ENCODE measurements around the gene NLGN1.
"Not testable (repeated sequence)": the region's sequence is repeated elsewhere in the genome, so short reads cannot be mapped to it uniquely, and the experiment has no call there.

Gene NLGN1

GRCh38 chr3:173430576-173430975 is 33.0 kb downstream of the NLGN1 start:
- no peak for DNase-seq (ENCODE audit: low spot score)

DNA sequence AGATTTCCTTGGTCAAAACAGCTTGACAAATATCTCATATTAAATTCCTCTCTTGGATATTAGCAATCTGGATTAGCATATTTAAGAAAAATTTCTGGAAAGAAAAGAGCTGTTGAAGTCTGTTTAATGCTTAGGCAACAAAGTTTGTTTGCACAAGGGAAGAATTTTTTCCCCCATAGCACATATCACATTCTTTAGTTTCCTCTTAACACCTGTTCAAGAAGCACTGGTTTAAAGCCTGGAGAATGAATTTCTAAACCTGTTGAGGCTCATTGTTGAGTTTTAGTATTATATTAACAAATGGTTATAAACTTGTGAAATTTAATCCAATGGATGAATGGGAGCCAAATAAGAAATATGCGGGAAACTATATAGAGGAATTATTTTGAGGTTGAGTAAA is 41.5 kb downstream of the NLGN1 start:
- DNase-seq (ENCODE audit: low spot score): no peak

GRCh38 chr3:173440514-173440913 is 43.0 kb downstream of the NLGN1 start:
- no peak for DNase-seq (ENCODE audit: low spot score)

DNA sequence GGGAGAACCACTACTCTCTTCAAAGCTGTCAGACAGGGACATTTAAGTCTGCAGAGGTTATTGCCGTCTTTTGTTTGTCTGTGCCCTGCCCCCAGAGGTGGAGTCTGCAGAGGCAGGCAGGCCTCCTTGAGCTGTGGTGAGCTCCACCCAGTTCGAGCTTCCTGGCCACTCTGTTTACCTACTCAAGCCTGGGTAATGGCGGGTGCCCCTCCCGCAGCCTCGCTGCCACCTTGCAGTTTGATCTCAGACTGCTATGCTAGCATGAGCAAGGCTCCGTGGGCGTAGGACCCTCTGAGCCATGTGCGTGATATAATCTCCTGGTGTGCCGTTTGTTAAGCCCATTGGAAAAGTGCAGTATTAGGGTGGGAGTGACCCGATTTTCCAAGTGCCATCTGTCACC is 54.0 kb downstream of the NLGN1 start:
- DNase-seq (ENCODE audit: low spot score): not testable (repeated sequence)

GRCh38 chr3:173463250-173463649 is 65.7 kb downstream of the NLGN1 start:
- DNase-seq (ENCODE audit: low spot score): no peak

DNA sequence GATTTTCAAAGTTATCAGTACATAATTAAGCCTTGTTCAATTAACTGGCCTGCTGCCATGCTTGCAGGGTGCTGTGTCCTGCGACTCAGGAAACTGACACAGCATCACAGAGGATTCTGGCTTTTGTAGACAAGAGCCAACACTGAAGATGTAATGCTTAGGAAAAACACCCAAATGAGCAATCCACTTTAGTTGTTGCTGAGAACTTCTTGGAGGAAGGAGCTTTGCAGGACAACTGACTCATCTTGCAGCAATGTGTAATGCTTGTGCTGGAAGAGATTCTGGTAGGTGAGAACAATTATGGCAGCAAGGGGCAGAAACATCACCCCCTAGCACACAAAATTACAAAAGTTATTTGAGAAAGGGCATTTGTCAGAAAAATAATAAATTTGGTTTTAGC is 67.6 kb downstream of the NLGN1 start:
- DNase-seq (ENCODE audit: low spot score): no peak

DNA sequence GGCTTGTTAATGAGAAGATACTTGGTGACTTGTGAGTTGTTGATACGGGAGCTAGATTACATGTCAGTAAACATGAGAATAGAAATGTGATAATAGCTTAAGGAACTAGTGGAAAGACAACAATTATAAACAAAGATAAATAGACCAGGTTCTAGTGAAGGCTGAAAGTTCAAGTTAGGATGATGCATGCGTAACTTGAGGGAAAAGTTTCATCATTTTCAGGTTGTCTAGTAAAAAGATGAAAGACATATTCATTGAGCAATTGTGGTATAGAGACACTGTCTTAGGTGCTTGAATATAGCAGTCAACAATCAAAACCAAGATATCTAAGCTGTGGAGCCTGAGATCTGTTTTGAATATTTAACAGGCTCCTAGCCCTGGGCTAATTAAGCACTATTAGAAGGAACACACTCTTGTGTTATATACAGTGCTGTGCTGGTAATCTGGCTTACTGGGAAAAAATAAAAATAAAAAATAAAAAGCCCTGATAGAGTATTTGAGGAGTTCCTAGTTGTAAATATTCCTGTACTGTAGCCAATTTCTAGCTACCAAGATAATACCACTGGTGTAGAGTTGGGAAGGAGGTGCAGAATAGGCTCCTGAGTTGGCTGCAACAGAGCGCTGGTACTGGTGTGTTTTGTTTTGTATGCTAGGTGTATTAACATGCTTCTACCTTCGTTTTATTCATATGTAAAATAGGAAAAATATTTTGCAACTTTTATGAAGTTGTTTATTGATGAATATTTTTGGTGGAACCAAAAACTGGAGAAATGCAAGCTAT is 68.5 kb downstream of the NLGN1 start:
- DNase-seq (ENCODE audit: low spot score): no peak

GRCh38 chr3:173467501-173467900 is 70.0 kb downstream of the NLGN1 start:
- DNase-seq (ENCODE audit: low spot score): no peak

- DNase-seq (ENCODE audit: low spot score): no peak
Observed at GRCh38 chr3:173473237-173473636, 75.7 kb downstream of the NLGN1 start.

- DNase-seq (ENCODE audit: low spot score): no peak
Observed at GRCh38 chr3:173479301-173479700, 81.8 kb downstream of the NLGN1 start.

DNA sequence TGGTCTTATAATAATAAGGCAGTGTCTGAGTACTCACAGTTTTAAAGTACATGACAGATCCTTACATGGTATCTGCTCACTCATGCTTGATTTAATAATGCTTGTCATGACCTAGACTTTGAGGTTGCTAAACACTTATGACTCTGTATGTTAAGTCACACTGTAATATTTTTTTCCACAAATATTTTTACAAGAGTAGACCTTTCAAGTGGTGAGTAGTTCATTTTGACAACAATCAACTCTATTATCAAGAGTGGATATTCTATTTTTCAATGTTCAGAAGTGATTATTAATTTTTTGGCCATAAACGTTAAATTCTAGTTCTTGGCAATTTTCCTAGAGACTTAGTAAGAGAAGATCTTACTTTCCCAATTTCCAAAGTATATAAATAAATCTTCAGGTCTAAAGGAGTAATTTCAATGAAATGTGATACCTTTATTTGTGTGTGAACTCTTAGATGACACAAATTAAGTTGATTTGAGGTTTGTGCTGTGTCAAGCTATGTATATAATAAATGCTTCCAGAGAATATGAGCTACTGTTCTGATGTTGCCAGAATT is 104.5 kb downstream of the NLGN1 start:
- DNase-seq (ENCODE audit: low spot score): no peak

DNA sequence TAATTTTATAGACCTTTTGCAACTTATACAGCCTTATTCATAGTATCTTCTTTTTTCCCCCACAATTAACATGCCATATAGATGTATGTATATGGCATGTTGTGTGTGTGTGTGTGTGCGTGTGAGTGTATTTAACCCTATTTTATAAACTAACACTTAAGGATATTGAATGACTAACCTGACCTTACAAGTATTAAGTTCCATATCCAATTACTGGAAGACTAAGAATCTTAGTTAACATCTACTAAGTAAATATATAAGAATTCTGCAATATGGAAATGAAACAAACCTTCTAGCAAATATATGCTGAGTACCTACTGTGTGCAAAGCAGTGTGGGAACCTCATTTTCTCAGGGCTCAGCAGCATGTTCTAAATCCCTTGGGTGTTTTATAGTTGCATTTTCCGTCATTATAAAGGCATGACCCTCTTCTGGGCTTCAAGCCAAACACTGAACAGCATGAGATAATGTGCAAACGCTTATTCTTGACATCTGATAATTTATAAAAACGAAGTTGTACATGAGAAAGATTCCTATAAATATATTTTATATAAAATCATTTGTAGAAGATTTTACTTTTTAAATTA is 105.5 kb downstream of the NLGN1 start:
- no peak for DNase-seq (ENCODE audit: low spot score)

DNA sequence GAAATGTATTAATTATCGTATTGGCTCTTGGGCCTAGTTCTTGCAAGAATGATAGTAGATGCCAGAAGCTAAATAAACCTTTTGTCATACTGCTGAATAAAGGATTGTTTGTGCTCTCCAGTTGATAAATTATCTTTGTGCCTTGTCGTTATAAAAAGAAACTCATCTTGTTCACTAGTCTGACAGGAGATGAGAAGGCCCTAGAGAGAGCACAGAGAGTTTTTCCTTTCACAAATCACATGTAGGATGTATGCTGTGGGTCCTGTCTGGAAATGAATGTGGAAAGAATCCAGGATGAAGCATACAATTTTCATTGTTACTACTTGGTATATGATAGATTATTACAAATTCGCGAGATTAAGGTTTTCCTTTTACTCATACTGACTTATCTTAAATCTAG is 113.0 kb downstream of the NLGN1 start:
- DNase-seq (ENCODE audit: low spot score): peak; percentile 79

- no peak for DNase-seq (ENCODE audit: low spot score)
Observed at GRCh38 chr3:173513123-173513522, 115.6 kb downstream of the NLGN1 start.

GRCh38 chr3:173529062-173529711 is 131.6 kb downstream of the NLGN1 start:
- no peak for DNase-seq (ENCODE audit: low spot score)

DNA sequence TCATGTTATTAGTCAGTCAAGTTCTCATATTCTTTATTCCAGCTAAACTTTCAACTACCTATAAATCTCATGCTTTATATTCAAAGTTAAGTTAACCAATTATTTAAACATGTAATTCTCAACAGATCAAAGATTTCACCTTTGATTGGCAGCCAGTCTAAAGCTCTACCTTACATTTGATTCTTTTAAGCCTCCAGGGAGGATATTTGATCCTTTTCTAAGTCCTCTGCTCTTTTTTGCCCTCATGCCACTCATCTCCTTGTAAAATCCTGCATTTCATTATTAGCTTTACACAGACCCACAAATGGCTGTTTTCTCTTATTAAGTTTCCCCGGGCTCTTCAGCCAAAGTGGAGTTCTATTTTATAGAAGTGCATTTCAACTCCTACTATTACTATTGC is 134.1 kb downstream of the NLGN1 start:
- no peak for DNase-seq (ENCODE audit: low spot score)

DNA sequence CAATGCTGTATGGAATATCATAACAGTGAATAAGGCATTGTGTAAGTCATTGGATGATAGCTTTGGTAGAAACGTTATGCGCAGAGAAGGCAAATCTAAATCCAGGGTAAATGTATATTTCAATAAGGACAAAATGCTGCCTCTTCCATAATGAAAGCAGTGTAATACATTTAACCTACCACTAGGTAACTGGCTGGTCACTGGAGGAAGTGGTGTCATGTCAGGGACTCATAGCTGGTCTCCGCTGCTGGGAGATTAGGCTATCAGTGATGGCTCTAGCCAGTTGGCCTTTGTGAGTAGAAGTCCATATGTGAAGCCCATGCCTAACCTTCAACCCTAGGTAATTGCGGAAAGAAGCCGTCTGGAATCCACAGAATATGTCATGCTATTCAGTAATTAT is 140.9 kb downstream of the NLGN1 start:
- DNase-seq (ENCODE audit: low spot score): no peak

- DNase-seq (ENCODE audit: low spot score): not testable (repeated sequence)
Observed at GRCh38 chr3:173545590-173545989, 148.0 kb downstream of the NLGN1 start.

DNA sequence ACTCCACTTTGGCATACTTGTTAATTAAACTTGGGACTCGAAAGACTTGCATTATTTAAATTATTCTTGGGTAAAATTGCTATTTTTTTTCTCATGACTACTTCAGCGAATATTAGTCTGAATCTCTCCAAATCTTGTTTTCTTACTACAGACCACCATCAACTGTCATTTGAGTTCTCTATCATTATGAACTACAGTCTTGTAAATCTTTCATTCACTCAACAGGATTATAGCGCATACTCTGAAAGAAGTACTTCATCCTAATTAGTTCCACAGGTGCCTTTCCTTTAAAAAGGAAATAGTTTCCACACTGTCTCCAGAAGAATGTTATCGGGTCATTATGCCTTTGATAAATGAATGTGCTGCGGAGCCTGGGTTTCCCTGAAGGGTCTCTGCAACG is 149.5 kb downstream of the NLGN1 start:
- no peak for DNase-seq (ENCODE audit: low spot score)

- no peak for DNase-seq (ENCODE audit: low spot score)
Observed at GRCh38 chr3:173548261-173548660, 150.7 kb downstream of the NLGN1 start.

DNA sequence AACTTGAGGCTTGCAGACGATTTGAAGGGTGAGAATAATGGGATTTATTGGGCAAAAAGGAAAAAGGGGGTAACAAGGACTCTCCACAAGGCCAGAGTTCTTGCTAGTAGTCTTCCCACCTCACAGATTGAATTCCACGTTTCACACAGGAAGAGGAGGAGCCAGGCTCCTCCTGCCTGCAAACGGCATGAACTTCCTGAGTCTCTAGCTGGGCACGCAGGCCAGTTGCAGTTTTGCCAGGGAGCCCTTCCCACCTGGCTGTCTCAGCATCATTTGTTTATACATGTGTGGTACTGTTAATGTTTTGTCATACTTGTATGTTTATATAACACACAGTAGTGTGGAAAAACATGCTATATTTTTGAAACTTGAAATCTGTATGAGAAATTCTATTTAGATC is 155.0 kb downstream of the NLGN1 start:
- no peak for DNase-seq (ENCODE audit: low spot score)

- DNase-seq (ENCODE audit: low spot score): peak; percentile 78
Observed at GRCh38 chr3:173553635-173554280, 156.2 kb downstream of the NLGN1 start.

DNA sequence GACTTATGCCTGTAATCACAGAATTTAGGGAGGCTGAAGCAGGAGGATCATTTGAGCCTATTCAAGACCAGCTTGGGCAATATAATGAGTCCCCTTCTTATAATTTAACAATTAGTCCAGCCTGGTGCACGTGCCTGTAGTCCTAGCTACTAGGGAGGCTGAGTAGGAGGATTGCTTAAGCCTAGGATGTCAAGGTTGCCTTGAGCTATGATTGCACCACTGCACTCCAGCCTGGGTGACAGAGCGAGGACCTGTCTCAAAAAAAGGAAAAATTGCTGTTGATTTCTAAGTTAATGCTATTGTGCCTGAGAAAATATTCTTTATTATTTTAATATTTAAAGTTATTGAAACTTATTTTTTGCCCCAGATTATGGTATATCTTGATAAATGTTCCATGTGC is 159.0 kb downstream of the NLGN1 start:
- no peak for DNase-seq (ENCODE audit: low spot score)

Measured in pons (tissue), 1 donor.